Nephron (organoid): ENCODE data around the gene CFAP251.

ENCODE experiments used
- H3K27ac Mint-ChIP-seq, 3 experiments: 2 replicates each; pipeline ENCODE4 v1.8.0; 2020; ENCODE audit warnings: mixed read lengths in 3 of 3, mild to moderate bottlenecking in 2 of 3, moderate library complexity in 1 of 3
- H3K27me3 Mint-ChIP-seq: 2 replicates; pipeline ENCODE4 v1.8.0; 2021; ENCODE audit warnings: low read depth, mild to moderate bottlenecking, moderate library complexity, mixed read lengths
- H3K36me3 Mint-ChIP-seq: 2 replicates; pipeline ENCODE4 v1.8.0; 2020; ENCODE audit warnings: low read depth, mixed read lengths
- H3K4me1 Mint-ChIP-seq: 2 replicates; pipeline ENCODE4 v1.8.0; 2020; ENCODE audit warnings: mixed read lengths
- H3K4me3 Mint-ChIP-seq, 3 experiments: 2 replicates each; pipeline ENCODE4 v1.8.0; 2020; ENCODE audit warnings: mild to moderate bottlenecking in 3 of 3, mixed read lengths in 3 of 3, moderate library complexity in 2 of 3
- H3K9me3 Mint-ChIP-seq: 2 replicates; pipeline ENCODE4 v1.8.0; 2020; ENCODE audit warnings: mixed read lengths
- TF ChIP-seq, protein P1 (sequence below), 3 experiments: fragments of 200-600 bp; sonication (generic); IDR thresholded peaks; one replicate each; pipeline ENCODE4 v1.5.0; 2021; ENCODE audit warnings: antibody characterized with exemption in 3 of 3; ENCODE audit not compliant: unreplicated experiment in 3 of 3

CFAP251 gene

GRCh38 chr12:122013791-122014590 is 95.6 kb downstream of the CFAP251 start:
- peaks cover 3% of the 10 kb centered on the region for H3K36me3 Mint-ChIP-seq
- H3K4me3 Mint-ChIP-seq = no peak overlapping the region
- H3K9me3 Mint-ChIP-seq = peaks cover 13% of the 10 kb centered on the region

GRCh38 chr12:122014781-122015180 is 96.4 kb downstream of the CFAP251 start:
- H3K27ac Mint-ChIP-seq = no peak overlapping the region
- H3K9me3 Mint-ChIP-seq = peaks cover 18% of the 10 kb centered on the region
- TF ChIP-seq, protein P1, sequence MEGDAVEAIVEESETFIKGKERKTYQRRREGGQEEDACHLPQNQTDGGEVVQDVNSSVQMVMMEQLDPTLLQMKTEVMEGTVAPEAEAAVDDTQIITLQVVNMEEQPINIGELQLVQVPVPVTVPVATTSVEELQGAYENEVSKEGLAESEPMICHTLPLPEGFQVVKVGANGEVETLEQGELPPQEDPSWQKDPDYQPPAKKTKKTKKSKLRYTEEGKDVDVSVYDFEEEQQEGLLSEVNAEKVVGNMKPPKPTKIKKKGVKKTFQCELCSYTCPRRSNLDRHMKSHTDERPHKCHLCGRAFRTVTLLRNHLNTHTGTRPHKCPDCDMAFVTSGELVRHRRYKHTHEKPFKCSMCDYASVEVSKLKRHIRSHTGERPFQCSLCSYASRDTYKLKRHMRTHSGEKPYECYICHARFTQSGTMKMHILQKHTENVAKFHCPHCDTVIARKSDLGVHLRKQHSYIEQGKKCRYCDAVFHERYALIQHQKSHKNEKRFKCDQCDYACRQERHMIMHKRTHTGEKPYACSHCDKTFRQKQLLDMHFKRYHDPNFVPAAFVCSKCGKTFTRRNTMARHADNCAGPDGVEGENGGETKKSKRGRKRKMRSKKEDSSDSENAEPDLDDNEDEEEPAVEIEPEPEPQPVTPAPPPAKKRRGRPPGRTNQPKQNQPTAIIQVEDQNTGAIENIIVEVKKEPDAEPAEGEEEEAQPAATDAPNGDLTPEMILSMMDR (IDR thresholded peaks at IDR 0.05; ENCODE audit: unreplicated experiment in 3 of 3) = no peak
- no peak overlapping the region for H3K4me3 Mint-ChIP-seq
- peaks cover 7% of the 10 kb centered on the region for H3K36me3 Mint-ChIP-seq
- H3K4me1 Mint-ChIP-seq = no peaks in the 10 kb centered on the region
- H3K27me3 Mint-ChIP-seq = peaks cover 4% of the 10 kb centered on the region

More at GRCh38 chr12:122013791-122014590, 95.6 kb downstream of the CFAP251 start:
- Mint-ChIP-seq H3K4me1 (no peaks in the 10 kb centered on the region), H3K27ac (no peak overlapping the region), H3K27me3 (peaks cover 4% of the 10 kb centered on the region)
- TF ChIP-seq, protein P1 (IDR thresholded peaks at IDR 0.05; ENCODE audit: unreplicated experiment in 3 of 3) = no peak

GRCh38 chr12:122018457-122018856 is 100.1 kb downstream of the CFAP251 start:
- H3K36me3 Mint-ChIP-seq = peaks cover 7% of the 10 kb centered on the region
- TF ChIP-seq, protein P1 (IDR thresholded peaks at IDR 0.05; ENCODE audit: unreplicated experiment in 3 of 3) = no peak
- H3K27ac Mint-ChIP-seq = no peak overlapping the region
- peaks cover 15% of the 10 kb centered on the region for H3K27me3 Mint-ChIP-seq
- H3K4me1 Mint-ChIP-seq = peaks cover 4% of the 10 kb centered on the region
- peak overlapping the region; percentile 65 to 79 (median 72) for H3K4me3 Mint-ChIP-seq
- peaks cover 22% of the 10 kb centered on the region for H3K9me3 Mint-ChIP-seq

- peaks cover 22% of the 10 kb centered on the region for H3K9me3 Mint-ChIP-seq
- TF ChIP-seq, protein P1 (IDR thresholded peaks at IDR 0.05; ENCODE audit: unreplicated experiment in 3 of 3) = no peak
- H3K27ac Mint-ChIP-seq = no peak overlapping the region
- H3K36me3 Mint-ChIP-seq = peaks cover 7% of the 10 kb centered on the region
- peaks cover 5% of the 10 kb centered on the region for H3K4me1 Mint-ChIP-seq
- peaks cover 15% of the 10 kb centered on the region for H3K27me3 Mint-ChIP-seq
- H3K4me3 Mint-ChIP-seq = peak overlapping the region in 2 of 3 experiments; percentile 9 to 61
Observed at GRCh38 chr12:122018937-122019336, 100.5 kb downstream of the CFAP251 start.

- TF ChIP-seq, protein P1 (IDR thresholded peaks at IDR 0.05; ENCODE audit: unreplicated experiment in 3 of 3) = no peak
- Mint-ChIP-seq H3K4me1 (peaks cover 5% of the 10 kb centered on the region), H3K36me3 (peaks cover 7% of the 10 kb centered on the region), H3K27me3 (peaks cover 15% of the 10 kb centered on the region), H3K9me3 (peaks cover 22% of the 10 kb centered on the region), H3K4me3 (peak overlapping the region; percentile 88 to 94 (median 93)), H3K27ac (peak overlapping the region; percentile 91 to 94 (median 92))
Observed at GRCh38 chr12:122020795-122021192, 102.4 kb downstream of the CFAP251 start.
